Omental fat pad (tissue), 4 donors: Measurements from ENCODE around the gene FSIP1. TPM values are rescaled to one million over a fixed set of nuclear protein-coding genes. Genes with fewer than 3 reads are reported as not detected.

ENCODE experiments used
- ATAC-seq: fragments of 150-250 bp; one replicate; pipeline ENCODE4 v1.9.1; 2016; ENCODE audit warnings: mild to moderate bottlenecking, moderate library complexity; ENCODE audit not compliant: low FRiP score
- DNase-seq: peaks from one replicate; pipeline ENCODE4 v3.0.0-alpha.2; 2019; ENCODE audit warnings: low spot score
- total RNA-seq, 4 donors: library from RNA; depleted of rRNA; stranded (reverse); fragments of >200 nt; gene quantifications; one replicate each; pipeline ENCODE4 v1.1.0, GENCODE V29; 2016
- TF ChIP-seq, protein P1 (sequence below), 3 donors: fragments of 450-650 bp; IDR thresholded peaks; one replicate each; pipeline ENCODE4 v1.5.1; 2016 to 2017; ENCODE audit warnings: antibody characterized with exemption in 3 of 3, mild to moderate bottlenecking in 3 of 3, moderate library complexity in 2 of 3

FSIP1 gene
- total RNA-seq, 4 donors from 2014 or later: 0.32 to 0.48 (median 0.41) TPM

DNA sequence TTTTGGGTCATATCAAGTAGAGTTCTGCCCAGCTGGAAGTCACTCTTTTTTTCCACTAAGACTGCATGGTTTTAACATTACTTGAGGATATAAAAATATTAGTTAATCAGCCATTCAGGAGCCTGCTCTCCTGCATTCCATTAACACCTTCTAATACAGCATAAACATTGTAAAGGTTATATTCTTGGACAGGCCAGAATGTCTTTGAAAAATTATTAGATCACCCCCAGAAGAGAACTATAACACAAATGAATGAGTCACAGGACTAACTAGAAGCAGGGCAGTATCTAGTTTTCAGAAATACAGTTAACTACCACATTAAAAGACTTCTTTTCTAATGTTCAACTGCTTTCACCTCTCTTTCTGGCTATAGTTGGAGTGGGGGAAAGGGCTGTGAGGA lies 120.9 kb downstream of the FSIP1 start:
- ATAC-seq (no peak), DNase-seq (no peak)
- TF ChIP-seq, protein P1, sequence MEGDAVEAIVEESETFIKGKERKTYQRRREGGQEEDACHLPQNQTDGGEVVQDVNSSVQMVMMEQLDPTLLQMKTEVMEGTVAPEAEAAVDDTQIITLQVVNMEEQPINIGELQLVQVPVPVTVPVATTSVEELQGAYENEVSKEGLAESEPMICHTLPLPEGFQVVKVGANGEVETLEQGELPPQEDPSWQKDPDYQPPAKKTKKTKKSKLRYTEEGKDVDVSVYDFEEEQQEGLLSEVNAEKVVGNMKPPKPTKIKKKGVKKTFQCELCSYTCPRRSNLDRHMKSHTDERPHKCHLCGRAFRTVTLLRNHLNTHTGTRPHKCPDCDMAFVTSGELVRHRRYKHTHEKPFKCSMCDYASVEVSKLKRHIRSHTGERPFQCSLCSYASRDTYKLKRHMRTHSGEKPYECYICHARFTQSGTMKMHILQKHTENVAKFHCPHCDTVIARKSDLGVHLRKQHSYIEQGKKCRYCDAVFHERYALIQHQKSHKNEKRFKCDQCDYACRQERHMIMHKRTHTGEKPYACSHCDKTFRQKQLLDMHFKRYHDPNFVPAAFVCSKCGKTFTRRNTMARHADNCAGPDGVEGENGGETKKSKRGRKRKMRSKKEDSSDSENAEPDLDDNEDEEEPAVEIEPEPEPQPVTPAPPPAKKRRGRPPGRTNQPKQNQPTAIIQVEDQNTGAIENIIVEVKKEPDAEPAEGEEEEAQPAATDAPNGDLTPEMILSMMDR (IDR thresholded peaks at IDR 0.05): no peak

GRCh38 chr15:39658740-39659139 lies 123.9 kb downstream of the FSIP1 start:
- ATAC-seq (no peak), DNase-seq (no peak)
- TF ChIP-seq, protein P1 (IDR thresholded peaks at IDR 0.05): no peak

GRCh38 chr15:39657668-39658067 lies 125.0 kb downstream of the FSIP1 start:
- ATAC-seq (no peak), DNase-seq (no peak)
- TF ChIP-seq, protein P1 (IDR thresholded peaks at IDR 0.05): no peak

DNA sequence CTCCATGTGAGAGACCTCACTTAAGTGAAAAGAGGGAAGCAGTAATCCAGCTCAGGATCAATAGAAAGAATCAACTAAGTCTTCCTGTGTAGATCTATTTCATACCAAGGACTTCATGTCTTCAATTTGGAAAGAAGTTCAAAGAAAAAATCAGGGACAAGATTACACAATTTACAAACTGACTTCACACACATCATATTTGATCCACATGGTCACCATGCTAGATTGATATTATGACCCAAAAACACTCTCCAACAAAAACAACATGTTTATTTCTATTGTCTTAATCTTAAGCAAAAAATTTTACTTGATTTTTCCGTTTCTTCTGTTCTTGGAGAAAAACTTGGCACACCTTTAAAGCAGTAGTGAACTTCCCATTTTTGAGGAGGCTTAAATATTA lies 125.5 kb downstream of the FSIP1 start:
- ATAC-seq (no peak), DNase-seq (no peak)
- TF ChIP-seq, protein P1 (IDR thresholded peaks at IDR 0.05): no peak

DNA sequence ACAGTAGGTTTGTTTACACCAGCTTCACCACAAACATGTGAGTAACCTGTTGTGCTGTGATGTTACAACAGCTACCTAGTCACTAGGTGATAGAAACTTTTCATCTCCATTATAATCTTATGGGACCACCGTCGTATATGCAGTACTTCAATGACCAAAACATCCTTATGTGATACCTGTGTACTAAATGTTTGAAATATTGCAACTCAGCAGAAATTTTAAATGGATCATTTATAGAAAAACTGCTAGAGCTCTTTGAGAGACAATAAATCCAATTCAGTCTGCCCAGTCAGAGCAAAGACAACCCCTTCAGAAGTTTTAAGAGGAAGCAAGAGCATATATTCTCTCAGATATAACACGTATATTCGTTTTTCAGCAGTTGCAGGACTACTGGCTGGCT lies 128.3 kb downstream of the FSIP1 start:
- ATAC-seq (no peak), DNase-seq (no peak)
- TF ChIP-seq, protein P1 (IDR thresholded peaks at IDR 0.05): no peak

GRCh38 chr15:39651881-39652280 lies 130.8 kb downstream of the FSIP1 start:
- TF ChIP-seq, protein P1 (IDR thresholded peaks at IDR 0.05): no peak
- ATAC-seq: no peak
- no peak for DNase-seq

DNA sequence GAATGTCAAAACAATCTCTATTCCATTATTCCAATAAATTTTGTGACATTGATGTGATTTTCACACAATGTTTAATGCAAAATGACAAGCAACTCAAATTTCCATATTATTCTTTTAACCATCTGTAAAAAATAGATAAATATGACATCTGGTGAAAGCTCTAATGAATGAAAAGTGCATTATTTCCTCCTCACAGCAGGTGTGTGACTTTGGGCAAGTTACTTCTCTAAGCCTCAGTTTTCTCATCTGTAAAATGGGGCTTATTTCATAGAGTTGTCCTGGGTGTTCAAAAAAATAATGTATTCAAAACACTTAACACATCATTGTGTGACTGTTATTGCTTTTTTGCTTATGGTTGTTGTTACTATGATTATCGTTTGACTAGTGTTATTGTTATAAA lies 131.3 kb downstream of the FSIP1 start:
- DNase-seq: no peak
- no peak for ATAC-seq
- TF ChIP-seq, protein P1 (IDR thresholded peaks at IDR 0.05): no peak
